Cardiac fibroblast (primary cell): ENCODE data around the gene MVB12B.

Experiments
- DNase-seq, 2 donors: peaks; one replicate each; pipeline versions ENCODE4 v3.0.0 to v3.0.0-alpha.2; 2010; ENCODE audit warnings: low read depth in 2 of 2
- H3K4me3 ChIP-seq, 2 donors: replicated peaks in 1 of 2; 1 replicate in 1 of 2; 2 replicates in 1 of 2; pipeline ENCODE4 v1.5.1; 2011; ENCODE audit warnings: low read depth in 2 of 2, low read length in 2 of 2, mild to moderate bottlenecking in 2 of 2, moderate library complexity in 1 of 2
- CTCF ChIP-seq: IDR thresholded peaks from one replicate; pipeline ENCODE4 v1.5.1; 2011; ENCODE audit warnings: low read depth, mild to moderate bottlenecking, low read length, inconsistent platforms

Gene MVB12B

GRCh38 chr9:126386776-126387175 is 60.1 kb downstream of the MVB12B start:
- no peak for DNase-seq

GRCh38 chr9:126388964-126389708 is 62.5 kb downstream of the MVB12B start:
- H3K4me3 ChIP-seq, result no peak overlapping the region
- no peak for DNase-seq
- no peak for TF ChIP-seq CTCF

More at GRCh38 chr9:126386776-126387175, 60.1 kb downstream of the MVB12B start:
- no peak for TF ChIP-seq CTCF
- H3K4me3 ChIP-seq, result no peak overlapping the region

GRCh38 chr9:126389992-126390391 is 63.4 kb downstream of the MVB12B start:
- no peak overlapping the region for H3K4me3 ChIP-seq
- no peak for DNase-seq
- no peak for TF ChIP-seq CTCF

- H3K4me3 ChIP-seq, result no peak overlapping the region
- TF ChIP-seq CTCF, result no peak
- DNase-seq, result no peak
These were observed 64.3 kb downstream of the MVB12B start for GRCh38 chr9:126390923-126391322.

- no peak for DNase-seq
- no peak overlapping the region for H3K4me3 ChIP-seq
- TF ChIP-seq CTCF, result no peak
These were observed 65.4 kb downstream of the MVB12B start for GRCh38 chr9:126391713-126392661.

- TF ChIP-seq CTCF, result no peak
- DNase-seq, result no peak
- H3K4me3 ChIP-seq, result no peak overlapping the region
These were observed 66.2 kb downstream of the MVB12B start for GRCh38 chr9:126392662-126393371.
